GM23338 (cell line): Measurements from ENCODE around the gene FETUB. TPM values are rescaled to one million over a fixed set of nuclear protein-coding genes. Genes with fewer than 3 reads are reported as not detected.

Source experiments
- ATAC-seq: fragments of 200-7000 bp; cut with Tn5 transposase; 3 replicates; pipeline ENCODE4 v1.9.1; 2020
- DNase-seq: peaks from one replicate; pipeline ENCODE4 v3.0.0-alpha.2; 2015; ENCODE audit warnings: low spot score
- H2AFZ ChIP-seq: fragments of 200-600 bp; sonication (generic); 2 replicates; pipeline ENCODE4 v1.8.0; 2016; ENCODE audit warnings: antibody characterized with exemption, mild to moderate bottlenecking, moderate library complexity
- H3F3A ChIP-seq: fragments of 200-600 bp; sonication (generic); replicated peaks from 2 replicates; pipeline ENCODE4 v1.8.0; 2017; ENCODE audit warnings: antibody characterized with exemption, mixed run types, low read depth
- H3K27ac ChIP-seq: fragments of 200-600 bp; sonication (generic); 2 replicates; pipeline ENCODE4 v1.6.1; 2016; ENCODE audit warnings: low read depth
- H3K27me3 ChIP-seq: fragments of 200-600 bp; sonication (generic); 2 replicates; pipeline ENCODE4 v1.8.0; 2016; ENCODE audit warnings: mild to moderate bottlenecking, mixed run types, moderate library complexity; ENCODE audit not compliant: insufficient read depth
- H3K36me3 ChIP-seq: fragments of 200-600 bp; sonication (generic); 2 replicates; pipeline ENCODE4 v1.8.0; 2016; ENCODE audit warnings: mild to moderate bottlenecking; ENCODE audit not compliant: insufficient read depth
- H3K4me1 ChIP-seq: fragments of 200-600 bp; sonication (generic); 2 replicates; pipeline ENCODE4 v1.8.0; 2016; ENCODE audit warnings: mild to moderate bottlenecking, moderate library complexity; ENCODE audit not compliant: insufficient read depth
- H3K4me2 ChIP-seq: fragments of 200-600 bp; sonication (generic); 2 replicates; pipeline ENCODE4 v1.7.1; 2017; ENCODE audit warnings: mixed run types
- H3K4me3 ChIP-seq: fragments of 200-600 bp; sonication (generic); 2 replicates; pipeline ENCODE4 v1.6.1; 2016; ENCODE audit warnings: mixed run types
- H3K79me2 ChIP-seq: fragments of 200-600 bp; sonication (generic); replicated peaks from 2 replicates; pipeline ENCODE4 v1.8.0; 2017; ENCODE audit warnings: mild to moderate bottlenecking; ENCODE audit not compliant: insufficient read depth
- H3K9me2 ChIP-seq: fragments of 200-600 bp; sonication (generic); 2 replicates; pipeline ENCODE4 v1.8.0; 2017; ENCODE audit not compliant: insufficient read depth
- H4K20me1 ChIP-seq: fragments of 200-600 bp; sonication (generic); replicated peaks from 2 replicates; pipeline ENCODE4 v1.8.0; 2017; ENCODE audit warnings: mild to moderate bottlenecking; ENCODE audit not compliant: insufficient read depth
- H3K27ac Mint-ChIP-seq: 2 replicates; pipeline ENCODE4 v1.8.0; 2020; ENCODE audit warnings: inconsistent platforms, mild to moderate bottlenecking, moderate library complexity, mixed read lengths
- H3K27me3 Mint-ChIP-seq: 3 replicates; pipeline ENCODE4 v1.8.0; 2022; ENCODE audit warnings: low read depth, mild to moderate bottlenecking, moderate library complexity, mixed read lengths, inconsistent platforms; ENCODE audit not compliant: insufficient read depth, poor library complexity
- H3K36me3 Mint-ChIP-seq: 3 replicates; pipeline ENCODE4 v1.8.0; 2021; ENCODE audit warnings: low read depth, mild to moderate bottlenecking, inconsistent platforms, moderate library complexity, mixed read lengths
- H3K4me1 Mint-ChIP-seq: 3 replicates; pipeline ENCODE4 v1.8.0; 2020; ENCODE audit warnings: mild to moderate bottlenecking, inconsistent platforms, mixed read lengths
- H3K4me3 Mint-ChIP-seq: 3 replicates; pipeline ENCODE4 v1.8.0; 2021; ENCODE audit warnings: moderate library complexity, mild to moderate bottlenecking, inconsistent platforms, mixed read lengths
- H3K9me3 Mint-ChIP-seq: 3 replicates; pipeline ENCODE4 v1.8.0; 2020; ENCODE audit warnings: moderate library complexity, mild to moderate bottlenecking, inconsistent platforms, mixed read lengths
- CREB1 ChIP-seq: fragments of 250-450 bp; sonication (Bioruptor Pico); IDR thresholded peaks from 2 replicates; pipeline ENCODE4 v1.5.0; 2020; ENCODE audit warnings: low read depth, mild to moderate bottlenecking, moderate library complexity
- EZH2 ChIP-seq: fragments of 200-600 bp; sonication (generic); IDR thresholded peaks from one replicate; pipeline ENCODE4 v1.8.0; 2017; ENCODE audit warnings: antibody characterized with exemption, mild to moderate bottlenecking, low read depth; ENCODE audit not compliant: unreplicated experiment
- EZH2phosphoT487 ChIP-seq: fragments of 200-600 bp; sonication (generic); IDR thresholded peaks from one replicate; pipeline ENCODE4 v1.8.1; 2018; ENCODE audit warnings: antibody characterized with exemption; ENCODE audit not compliant: unreplicated experiment
- JUNB ChIP-seq: IDR thresholded peaks from one replicate; pipeline ENCODE4 v1.6.1; 2016; ENCODE audit warnings: antibody characterized with exemption; ENCODE audit not compliant: unreplicated experiment
- NANOG ChIP-seq: IDR thresholded peaks from 2 replicates; pipeline ENCODE4 v1.6.1; 2016; ENCODE audit warnings: antibody characterized with exemption, borderline replicate concordance
- STAT1 ChIP-seq: IDR thresholded peaks from one replicate; pipeline ENCODE4 v1.6.1; 2016; ENCODE audit warnings: antibody characterized with exemption; ENCODE audit not compliant: unreplicated experiment
- polyA plus RNA-seq: library from polyadenylated mRNA; unstranded; fragments of >200 nt; fragmentation: Nextera tagmentation; extraction: Ambion mirVana; gene quantifications from 2 replicates; pipeline ENCODE4 v1.2.1, GENCODE V29; 2016
- total RNA-seq: library from RNA; depleted of rRNA; stranded (reverse); fragments of >200 nt; shearing (Covaris generic); gene quantifications from 2 replicates; pipeline ENCODE4 v1.2.3, GENCODE V29; 2014
- TF ChIP-seq, protein P1 (sequence below), 2 experiments: fragments of 200-600 bp in 1 of 2; sonication (generic) in 1 of 2; conservative IDR thresholded peaks; 2 replicates each; pipeline versions ENCODE4 v1.5.1 to v1.6.1; 2016 to 2017; ENCODE audit warnings: antibody characterized with exemption in 2 of 2, low read depth in 2 of 2, mild to moderate bottlenecking in 2 of 2, moderate library complexity in 1 of 2
- TF ChIP-seq, protein P2 (sequence below): fragments of 250-450 bp; sonication (Bioruptor Pico); IDR thresholded peaks from 2 replicates; pipeline ENCODE4 v1.5.0; 2020; ENCODE audit warnings: mild to moderate bottlenecking, moderate library complexity

The FETUB gene
- total and polyA plus RNA-seq, 2 experiments from 2014 or later: 0.26 TPM; not detected in 1

DNA sequence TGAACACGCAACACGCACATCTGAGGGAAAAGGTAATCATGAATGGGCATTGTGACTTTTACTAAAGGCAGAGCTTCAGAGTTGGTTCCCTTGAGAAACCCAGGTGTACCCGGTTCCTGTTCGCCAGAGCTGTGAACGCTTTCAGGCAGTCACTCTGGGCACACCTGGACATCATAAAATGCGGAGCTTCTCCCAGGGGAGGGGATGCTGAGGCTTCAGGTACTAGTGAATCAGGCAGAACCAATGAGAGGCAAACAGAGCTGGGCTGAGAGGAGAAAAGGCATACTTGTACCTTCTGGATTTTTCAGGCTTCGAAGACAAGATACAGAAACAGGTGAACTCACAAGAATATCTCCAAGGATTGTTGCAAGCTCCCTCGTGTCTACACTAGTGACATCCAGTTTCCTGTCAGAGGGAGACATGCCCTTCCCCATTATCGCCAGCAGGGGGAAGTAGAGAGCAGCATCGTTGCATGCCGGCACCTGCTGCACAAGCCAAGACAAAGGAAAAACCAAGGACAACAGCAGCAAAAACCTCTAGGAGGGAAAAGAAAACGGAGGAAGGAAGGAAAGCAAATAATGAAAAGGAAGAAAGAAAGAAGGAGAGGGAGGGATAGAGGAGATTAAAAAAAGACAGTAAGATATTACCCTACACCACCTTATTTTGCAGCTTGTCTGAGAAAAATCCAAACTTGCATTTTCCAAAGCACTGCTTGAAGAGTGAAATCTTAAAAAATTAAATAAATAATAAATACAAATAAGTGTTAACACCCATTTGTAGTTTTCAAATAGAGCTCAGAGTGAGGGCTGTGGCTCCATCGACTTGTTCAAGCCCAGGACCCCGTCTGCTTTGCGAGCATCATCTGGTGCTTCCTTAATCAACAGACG is 25.4 kb upstream of the FETUB start:
- TF ChIP-seq NANOG (no peak), CREB1 (peak; percentile 38; the same call in 1 of the 2 replicates), EZH2 (no peak), STAT1 (no peak), JUNB (no peak)
- TF ChIP-seq, protein P1, sequence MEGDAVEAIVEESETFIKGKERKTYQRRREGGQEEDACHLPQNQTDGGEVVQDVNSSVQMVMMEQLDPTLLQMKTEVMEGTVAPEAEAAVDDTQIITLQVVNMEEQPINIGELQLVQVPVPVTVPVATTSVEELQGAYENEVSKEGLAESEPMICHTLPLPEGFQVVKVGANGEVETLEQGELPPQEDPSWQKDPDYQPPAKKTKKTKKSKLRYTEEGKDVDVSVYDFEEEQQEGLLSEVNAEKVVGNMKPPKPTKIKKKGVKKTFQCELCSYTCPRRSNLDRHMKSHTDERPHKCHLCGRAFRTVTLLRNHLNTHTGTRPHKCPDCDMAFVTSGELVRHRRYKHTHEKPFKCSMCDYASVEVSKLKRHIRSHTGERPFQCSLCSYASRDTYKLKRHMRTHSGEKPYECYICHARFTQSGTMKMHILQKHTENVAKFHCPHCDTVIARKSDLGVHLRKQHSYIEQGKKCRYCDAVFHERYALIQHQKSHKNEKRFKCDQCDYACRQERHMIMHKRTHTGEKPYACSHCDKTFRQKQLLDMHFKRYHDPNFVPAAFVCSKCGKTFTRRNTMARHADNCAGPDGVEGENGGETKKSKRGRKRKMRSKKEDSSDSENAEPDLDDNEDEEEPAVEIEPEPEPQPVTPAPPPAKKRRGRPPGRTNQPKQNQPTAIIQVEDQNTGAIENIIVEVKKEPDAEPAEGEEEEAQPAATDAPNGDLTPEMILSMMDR (conservative IDR thresholded peaks at IDR 0.05; ENCODE audit: low read depth in 2 of 2): peak; percentile 98 to 99
- Histone ChIP-seq H3K79me2 (no peaks in the 10 kb centered on the region), H3K27me3 (peaks cover 6% of the 10 kb centered on the region; the same call in 1 of the 2 replicates), H3K4me1 (peaks cover 11% of the 10 kb centered on the region), H4K20me1 (no peaks in the 10 kb centered on the region), H3K4me3 (no peak overlapping the region), H3K36me3 (no peaks in the 10 kb centered on the region), H3F3A (no peaks in the 10 kb centered on the region), H3K4me2 (no peak overlapping the region), H2AFZ (peak overlapping the region; percentile 95; the same call in 1 of the 2 replicates), H3K27ac (no peak overlapping the region), H3K9me2 (no peaks in the 10 kb centered on the region)
- H3K4me1 Mint-ChIP-seq: peaks cover 13% of the 10 kb centered on the region
- H3K9me3 Mint-ChIP-seq: peaks cover 3% of the 10 kb centered on the region; the same call in 1 of the 3 replicates
- no peak overlapping the region; the same call in 2 of the 3 replicates for H3K4me3 Mint-ChIP-seq
- peak; percentile 88 for DNase-seq
- peaks cover 15% of the 10 kb centered on the region for H3K27me3 Mint-ChIP-seq
- H3K36me3 Mint-ChIP-seq: no peaks in the 10 kb centered on the region
- peak; percentile 76 for ATAC-seq
- no peak overlapping the region for H3K27ac Mint-ChIP-seq

DNA sequence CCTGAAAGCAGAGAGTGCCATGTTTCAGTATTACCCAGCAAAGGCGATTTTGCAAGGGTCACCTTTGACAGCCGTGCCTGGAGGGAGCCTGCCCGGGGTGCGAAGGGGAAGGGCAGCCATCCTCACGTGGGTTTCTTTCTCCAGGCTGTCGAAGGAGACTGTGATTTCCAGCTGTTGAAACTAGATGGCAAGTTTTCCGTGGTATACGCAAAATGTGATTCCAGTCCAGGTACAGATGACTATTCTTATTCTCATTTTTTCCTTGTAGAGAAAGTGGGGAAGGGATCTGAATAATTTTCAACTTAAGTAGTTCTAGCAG is 23.9 kb upstream of the FETUB start:
- no peaks in the 10 kb centered on the region for H4K20me1 ChIP-seq
- H3K27ac ChIP-seq: no peak overlapping the region
- Mint-ChIP-seq H3K9me3 (peaks cover 3% of the 10 kb centered on the region; the same call in 1 of the 3 replicates), H3K27me3 (peaks cover 15% of the 10 kb centered on the region), H3K36me3 (no peaks in the 10 kb centered on the region), H3K27ac (no peak overlapping the region), H3K4me3 (no peak overlapping the region), H3K4me1 (peaks cover 13% of the 10 kb centered on the region)
- peaks cover 6% of the 10 kb centered on the region; the same call in 1 of the 2 replicates for H3K27me3 ChIP-seq
- H3K4me3 ChIP-seq: no peak overlapping the region
- ATAC-seq: no peak
- H3F3A ChIP-seq: no peaks in the 10 kb centered on the region
- H3K4me2 ChIP-seq: no peak overlapping the region
- H3K36me3 ChIP-seq: no peaks in the 10 kb centered on the region
- H3K4me1 ChIP-seq: peaks cover 11% of the 10 kb centered on the region
- TF ChIP-seq, protein P2, sequence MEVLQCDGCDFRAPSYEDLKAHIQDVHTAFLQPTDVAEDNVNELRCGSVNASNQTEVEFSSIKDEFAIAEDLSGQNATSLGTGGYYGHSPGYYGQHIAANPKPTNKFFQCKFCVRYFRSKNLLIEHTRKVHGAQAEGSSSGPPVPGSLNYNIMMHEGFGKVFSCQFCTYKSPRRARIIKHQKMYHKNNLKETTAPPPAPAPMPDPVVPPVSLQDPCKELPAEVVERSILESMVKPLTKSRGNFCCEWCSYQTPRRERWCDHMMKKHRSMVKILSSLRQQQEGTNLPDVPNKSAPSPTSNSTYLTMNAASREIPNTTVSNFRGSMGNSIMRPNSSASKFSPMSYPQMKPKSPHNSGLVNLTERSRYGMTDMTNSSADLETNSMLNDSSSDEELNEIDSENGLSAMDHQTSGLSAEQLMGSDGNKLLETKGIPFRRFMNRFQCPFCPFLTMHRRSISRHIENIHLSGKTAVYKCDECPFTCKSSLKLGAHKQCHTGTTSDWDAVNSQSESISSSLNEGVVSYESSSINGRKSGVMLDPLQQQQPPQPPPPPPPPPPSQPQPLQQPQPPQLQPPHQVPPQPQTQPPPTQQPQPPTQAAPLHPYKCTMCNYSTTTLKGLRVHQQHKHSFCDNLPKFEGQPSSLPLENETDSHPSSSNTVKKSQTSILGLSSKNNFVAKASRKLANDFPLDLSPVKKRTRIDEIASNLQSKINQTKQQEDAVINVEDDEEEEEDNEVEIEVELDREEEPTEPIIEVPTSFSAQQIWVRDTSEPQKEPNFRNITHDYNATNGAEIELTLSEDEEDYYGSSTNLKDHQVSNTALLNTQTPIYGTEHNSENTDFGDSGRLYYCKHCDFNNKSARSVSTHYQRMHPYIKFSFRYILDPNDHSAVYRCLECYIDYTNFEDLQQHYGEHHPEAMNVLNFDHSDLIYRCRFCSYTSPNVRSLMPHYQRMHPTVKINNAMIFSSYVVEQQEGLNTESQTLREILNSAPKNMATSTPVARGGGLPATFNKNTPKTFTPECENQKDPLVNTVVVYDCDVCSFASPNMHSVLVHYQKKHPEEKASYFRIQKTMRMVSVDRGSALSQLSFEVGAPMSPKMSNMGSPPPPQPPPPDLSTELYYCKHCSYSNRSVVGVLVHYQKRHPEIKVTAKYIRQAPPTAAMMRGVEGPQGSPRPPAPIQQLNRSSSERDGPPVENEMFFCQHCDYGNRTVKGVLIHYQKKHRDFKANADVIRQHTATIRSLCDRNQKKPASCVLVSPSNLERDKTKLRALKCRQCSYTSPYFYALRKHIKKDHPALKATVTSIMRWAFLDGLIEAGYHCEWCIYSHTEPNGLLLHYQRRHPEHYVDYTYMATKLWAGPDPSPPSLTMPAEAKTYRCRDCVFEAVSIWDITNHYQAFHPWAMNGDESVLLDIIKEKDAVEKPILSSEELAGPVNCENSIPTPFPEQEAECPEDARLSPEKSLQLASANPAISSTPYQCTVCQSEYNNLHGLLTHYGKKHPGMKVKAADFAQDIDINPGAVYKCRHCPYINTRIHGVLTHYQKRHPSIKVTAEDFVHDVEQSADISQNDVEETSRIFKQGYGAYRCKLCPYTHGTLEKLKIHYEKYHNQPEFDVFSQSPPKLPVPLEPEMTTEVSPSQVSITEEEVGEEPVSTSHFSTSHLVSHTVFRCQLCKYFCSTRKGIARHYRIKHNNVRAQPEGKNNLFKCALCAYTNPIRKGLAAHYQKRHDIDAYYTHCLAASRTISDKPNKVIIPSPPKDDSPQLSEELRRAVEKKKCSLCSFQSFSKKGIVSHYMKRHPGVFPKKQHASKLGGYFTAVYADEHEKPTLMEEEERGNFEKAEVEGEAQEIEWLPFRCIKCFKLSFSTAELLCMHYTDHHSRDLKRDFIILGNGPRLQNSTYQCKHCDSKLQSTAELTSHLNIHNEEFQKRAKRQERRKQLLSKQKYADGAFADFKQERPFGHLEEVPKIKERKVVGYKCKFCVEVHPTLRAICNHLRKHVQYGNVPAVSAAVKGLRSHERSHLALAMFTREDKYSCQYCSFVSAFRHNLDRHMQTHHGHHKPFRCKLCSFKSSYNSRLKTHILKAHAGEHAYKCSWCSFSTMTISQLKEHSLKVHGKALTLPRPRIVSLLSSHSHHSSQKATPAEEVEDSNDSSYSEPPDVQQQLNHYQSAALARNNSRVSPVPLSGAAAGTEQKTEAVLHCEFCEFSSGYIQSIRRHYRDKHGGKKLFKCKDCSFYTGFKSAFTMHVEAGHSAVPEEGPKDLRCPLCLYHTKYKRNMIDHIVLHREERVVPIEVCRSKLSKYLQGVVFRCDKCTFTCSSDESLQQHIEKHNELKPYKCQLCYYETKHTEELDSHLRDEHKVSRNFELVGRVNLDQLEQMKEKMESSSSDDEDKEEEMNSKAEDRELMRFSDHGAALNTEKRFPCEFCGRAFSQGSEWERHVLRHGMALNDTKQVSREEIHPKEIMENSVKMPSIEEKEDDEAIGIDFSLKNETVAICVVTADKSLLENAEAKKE (CRISPR knock-in tag): no peak
- TF ChIP-seq EZH2phosphoT487: no peak
- H3K9me2 ChIP-seq: 0 out of 2 replicates have a peak, but pooled peaks cover 7% of the 10 kb centered on the region
- no peak for DNase-seq
- H2AFZ ChIP-seq: no peak overlapping the region
- H3K79me2 ChIP-seq: no peaks in the 10 kb centered on the region
